Retina (tissue), 1 donor: ENCODE data around the gene ZG16B.

ENCODE experiments used
- DNase-seq: peaks from one replicate; pipeline ENCODE4 v3.0.0-alpha.2; 2016

Gene ZG16B

GRCh38 chr16:2808181-2808580, 21.9 kb upstream of the ZG16B start:
- no peak for DNase-seq

- no peak for DNase-seq
Measured at GRCh38 chr16:2809149-2809760, 20.8 kb upstream of the ZG16B start.

DNA sequence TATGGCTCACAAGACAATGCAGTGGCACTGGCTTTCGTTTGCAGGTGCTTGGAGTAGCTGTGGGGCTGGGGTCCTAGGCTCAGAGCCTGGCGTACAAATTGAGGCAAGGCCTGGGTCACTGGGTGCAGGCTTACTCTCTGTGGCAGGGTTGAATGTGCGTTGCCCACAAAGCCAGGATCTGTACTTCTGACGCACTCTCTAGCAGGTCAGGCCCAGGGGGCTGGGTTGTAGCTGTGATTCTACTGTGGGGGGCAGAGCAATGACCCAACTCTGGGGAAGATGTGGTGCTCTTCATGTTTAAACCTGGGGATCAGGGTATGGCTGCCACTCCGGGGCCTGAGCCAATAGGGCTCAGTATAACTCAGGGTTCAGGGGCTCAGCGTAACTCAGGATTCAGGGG, 19.5 kb upstream of the ZG16B start:
- DNase-seq: no peak

- DNase-seq: no peak
Measured at GRCh38 chr16:2811703-2812471, 18.2 kb upstream of the ZG16B start.

DNA sequence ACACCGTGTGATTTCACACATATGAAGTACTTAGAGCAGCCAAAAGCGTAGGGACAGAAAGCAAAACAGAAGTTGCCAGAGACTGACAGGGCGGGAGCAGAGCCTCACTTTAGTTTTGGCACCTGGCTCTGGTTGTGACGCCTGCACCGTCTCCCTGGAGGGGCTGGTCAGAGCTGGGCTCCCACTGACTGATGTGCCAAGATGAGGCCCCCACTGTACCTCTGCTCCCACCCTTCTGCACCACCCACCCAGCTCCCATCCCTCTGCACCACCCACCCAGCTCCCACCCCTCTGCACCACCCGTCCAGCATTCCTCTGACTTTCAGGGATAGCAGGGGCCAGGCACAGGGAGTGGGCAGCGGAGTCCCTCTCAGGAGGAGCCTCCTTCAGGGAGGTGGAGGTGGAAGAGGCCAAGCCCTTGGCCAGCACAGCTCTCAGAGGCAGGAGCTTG, 16.3 kb upstream of the ZG16B start:
- DNase-seq: no peak

GRCh38 chr16:2814551-2815298, 15.4 kb upstream of the ZG16B start:
- DNase-seq: no peak

GRCh38 chr16:2815299-2815771, 14.8 kb upstream of the ZG16B start:
- no peak for DNase-seq

DNA sequence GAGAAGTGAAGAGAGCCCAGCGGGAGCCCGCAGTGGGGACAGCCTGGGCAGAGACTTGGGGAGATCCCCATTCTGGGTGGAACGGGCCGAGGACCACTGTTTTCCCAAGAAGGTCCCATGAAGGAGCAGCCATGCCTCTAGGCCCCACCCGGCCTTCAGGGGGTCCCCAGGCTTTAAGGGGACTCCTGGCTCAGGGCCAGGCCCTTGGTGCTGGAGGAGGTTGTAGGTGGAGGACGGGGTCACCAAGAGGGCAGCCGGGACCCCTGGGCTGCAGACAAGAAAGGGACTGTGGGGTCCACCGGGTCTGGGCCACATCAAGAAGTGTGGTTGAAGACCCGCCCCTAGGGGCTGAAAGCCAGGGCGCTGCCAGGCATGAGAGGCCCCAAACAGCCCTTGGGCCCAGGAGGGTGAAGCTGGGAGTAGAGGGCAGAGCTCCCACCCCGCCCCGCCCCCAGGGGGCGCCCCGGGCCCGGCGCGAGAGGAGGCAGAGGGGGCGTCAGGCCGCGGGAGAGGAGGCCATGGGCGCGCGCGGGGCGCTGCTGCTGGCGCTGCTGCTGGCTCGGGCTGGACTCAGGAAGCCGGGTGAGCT, 13.3 kb upstream of the ZG16B start, which contains the start of gene PRSS21:
PRSS21 (plus strand) TSS at position 487 of the 589 bp plus-strand sequence; CDS start at position 519, 32 bp downstream.
- DNase-seq: no peak

DNA sequence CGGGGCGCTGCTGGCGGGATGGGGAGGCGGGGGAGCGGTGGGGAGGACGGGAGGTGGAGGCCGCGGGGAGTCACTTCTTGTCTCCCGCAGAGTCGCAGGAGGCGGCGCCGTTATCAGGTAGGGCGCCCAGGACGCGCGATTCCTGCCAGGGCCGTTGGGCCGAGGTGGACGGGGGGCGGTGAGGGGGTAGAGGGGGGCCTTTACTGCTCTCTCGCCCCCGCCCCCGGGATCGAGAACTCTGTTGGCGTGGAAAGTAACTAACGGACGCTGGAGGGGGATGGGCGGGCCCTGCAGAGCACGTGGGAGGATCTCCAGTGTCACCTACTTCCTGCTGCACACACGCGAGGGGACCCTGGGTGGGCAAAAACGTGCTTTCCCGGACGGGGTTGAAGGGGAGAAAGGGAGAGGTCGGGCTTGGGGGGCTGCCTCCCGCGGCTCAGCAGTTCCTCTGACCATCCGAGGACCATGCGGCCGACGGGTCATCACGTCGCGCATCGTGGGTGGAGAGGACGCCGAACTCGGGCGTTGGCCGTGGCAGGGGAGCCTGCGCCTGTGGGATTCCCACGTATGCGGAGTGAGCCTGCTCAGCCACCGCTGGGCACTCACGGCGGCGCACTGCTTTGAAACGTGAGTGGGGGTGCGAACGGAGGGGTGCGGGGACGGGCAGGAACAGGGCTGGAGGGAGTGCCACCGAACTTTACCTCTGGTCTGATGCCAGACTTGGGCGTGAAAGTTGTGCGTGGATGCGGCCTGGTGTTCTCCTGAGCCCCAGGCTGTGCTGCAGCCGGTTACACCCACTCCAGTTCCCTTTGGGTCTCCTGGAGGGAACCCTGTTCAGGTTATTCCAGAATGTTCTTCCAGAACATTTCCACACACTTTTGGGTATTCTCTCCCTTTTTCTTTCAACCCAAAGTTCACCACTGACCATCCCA, 12.5 kb upstream of the ZG16B start:
- DNase-seq: no peak

- no peak for DNase-seq
Measured at GRCh38 chr16:2818272-2818876, 11.7 kb upstream of the ZG16B start.

- DNase-seq: no peak
Measured at GRCh38 chr16:2819179-2819938, 10.7 kb upstream of the ZG16B start.

- DNase-seq: no peak
Measured at GRCh38 chr16:2819939-2820835, 9.9 kb upstream of the ZG16B start.

- DNase-seq: no peak
Measured at GRCh38 chr16:2820836-2821486, 9.1 kb upstream of the ZG16B start.

DNA sequence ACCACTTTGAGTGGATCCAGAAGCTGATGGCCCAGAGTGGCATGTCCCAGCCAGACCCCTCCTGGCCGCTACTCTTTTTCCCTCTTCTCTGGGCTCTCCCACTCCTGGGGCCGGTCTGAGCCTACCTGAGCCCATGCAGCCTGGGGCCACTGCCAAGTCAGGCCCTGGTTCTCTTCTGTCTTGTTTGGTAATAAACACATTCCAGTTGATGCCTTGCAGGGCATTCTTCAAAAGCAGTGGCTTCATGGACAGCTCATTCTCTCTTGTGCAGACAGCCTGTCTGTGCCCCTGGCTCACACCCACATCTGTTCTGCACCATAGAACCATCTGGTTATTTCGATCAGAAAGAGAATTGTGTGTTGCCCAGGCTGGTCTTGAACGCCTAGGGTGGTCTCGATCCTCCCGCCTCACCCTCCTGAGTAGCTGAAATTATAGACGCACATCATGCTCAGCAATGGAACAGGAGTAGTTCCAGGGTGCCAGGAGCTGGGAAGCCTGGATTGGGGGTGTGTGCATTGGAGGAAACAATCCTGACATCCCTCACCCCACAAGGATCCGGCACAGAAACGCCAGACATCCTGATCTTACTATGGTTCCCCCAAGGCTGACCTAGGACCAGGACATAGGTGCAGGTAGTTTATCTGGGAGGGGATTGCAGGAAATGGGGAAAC, 8.5 kb upstream of the ZG16B start:
- DNase-seq: no peak

DNA sequence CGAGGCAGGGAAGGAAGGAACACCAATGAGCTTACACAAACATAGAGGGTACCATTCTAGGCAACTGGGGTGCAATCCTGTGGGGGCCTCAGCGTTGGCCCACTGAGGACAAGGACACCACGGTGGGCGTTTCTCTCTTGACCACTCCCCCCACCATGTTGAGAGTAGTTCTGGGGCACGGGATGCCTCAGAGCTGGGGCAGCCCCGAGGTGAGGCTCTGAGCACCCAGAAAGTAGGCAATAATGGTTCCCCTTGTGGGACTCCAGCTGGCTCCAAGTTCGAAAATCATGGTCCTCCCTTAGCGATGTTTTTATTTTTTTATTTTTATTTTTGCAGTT, 8.0 kb upstream of the ZG16B start:
- DNase-seq: no peak

GRCh38 chr16:2822496-2822895, 7.6 kb upstream of the ZG16B start:
- DNase-seq: no peak

DNA sequence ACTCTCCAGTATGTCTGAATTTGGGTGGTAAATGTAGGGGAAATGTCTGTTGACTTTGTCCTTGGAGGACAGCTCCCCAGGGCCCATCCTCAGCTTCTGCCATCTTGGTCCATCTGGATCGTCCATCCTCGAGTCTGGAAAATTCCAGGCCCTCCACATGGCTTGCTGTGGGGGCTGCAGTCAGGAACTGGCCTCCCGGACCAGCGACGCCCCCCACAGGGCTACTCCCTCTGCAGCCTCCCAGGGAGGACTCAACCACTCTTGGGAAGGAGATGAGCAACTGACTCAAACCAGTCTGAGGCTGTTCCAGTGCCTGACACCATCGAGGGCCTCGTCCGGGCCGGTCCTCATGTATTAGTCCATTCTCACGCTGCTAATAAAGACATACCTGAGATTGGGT, 5.5 kb upstream of the ZG16B start:
- DNase-seq: no peak

- no peak for DNase-seq
Measured at GRCh38 chr16:2825049-2825742, 4.9 kb upstream of the ZG16B start.
